GM21723 (cell line): ENCODE results near the gene ARID1B.

Source experiments
- ATAC-seq: cut with Tn5 transposase; IDR thresholded peaks from one replicate; pipeline ENCODE4 v1.9.1; 2021; ENCODE audit warnings: mild to moderate bottlenecking, moderate library complexity; ENCODE audit not compliant: unreplicated experiment

The ARID1B gene

GRCh38 chr6:156875062-156875461, 97.9 kb downstream of the ARID1B start:
- no peak for ATAC-seq

- no peak for ATAC-seq
Measured at GRCh38 chr6:156876302-156876701, 99.1 kb downstream of the ARID1B start.

GRCh38 chr6:156877126-156877863, 100.1 kb downstream of the ARID1B start:
- no peak for ATAC-seq

- ATAC-seq = no peak
Measured at GRCh38 chr6:156878681-156879080, 101.5 kb downstream of the ARID1B start.

- ATAC-seq = no peak
Measured at GRCh38 chr6:156879186-156879585, 102.0 kb downstream of the ARID1B start.

- no peak for ATAC-seq
Measured at GRCh38 chr6:156879591-156879990, 102.4 kb downstream of the ARID1B start.

GRCh38 chr6:156880913-156881312, 103.7 kb downstream of the ARID1B start:
- no peak for ATAC-seq

GRCh38 chr6:156881687-156882629, 104.8 kb downstream of the ARID1B start:
- ATAC-seq = no peak

GRCh38 chr6:156883497-156884252, 106.5 kb downstream of the ARID1B start:
- no peak for ATAC-seq

GRCh38 chr6:156884306-156884705, 107.1 kb downstream of the ARID1B start:
- ATAC-seq = no peak

- ATAC-seq = no peak
Measured at GRCh38 chr6:156885562-156885961, 108.4 kb downstream of the ARID1B start.

- peak; percentile 63 for ATAC-seq
Measured at GRCh38 chr6:156886409-156886808, 109.2 kb downstream of the ARID1B start.

- ATAC-seq = no peak
Measured at GRCh38 chr6:156887623-156888269, 110.6 kb downstream of the ARID1B start.

GRCh38 chr6:156889469-156889868, 112.3 kb downstream of the ARID1B start:
- ATAC-seq = no peak

- no peak for ATAC-seq
Measured at GRCh38 chr6:156889986-156890385, 112.8 kb downstream of the ARID1B start.

GRCh38 chr6:156890627-156891314, 113.6 kb downstream of the ARID1B start:
- no peak for ATAC-seq

GRCh38 chr6:156897907-156898531, 120.8 kb downstream of the ARID1B start:
- no peak for ATAC-seq

- no peak for ATAC-seq
Measured at GRCh38 chr6:156899071-156899470, 121.9 kb downstream of the ARID1B start.

GRCh38 chr6:156899532-156900135, 122.5 kb downstream of the ARID1B start:
- no peak for ATAC-seq
